GM06990 (cell line): ENCODE measurements around the gene KCNIP1.

Experiments used
- DNase-seq: peaks from one replicate; pipeline ENCODE4 v3.0.0-alpha.2; 2011; ENCODE audit not compliant: insufficient read length; ENCODE audit errors: extremely low read depth
- H3K27me3 ChIP-seq: replicated peaks from 2 replicates; pipeline ENCODE4 v1.6.0; 2011; ENCODE audit warnings: low read length; ENCODE audit not compliant: control insufficient read depth, insufficient read depth
- H3K36me3 ChIP-seq: 2 replicates; pipeline ENCODE4 v1.5.1; 2011; ENCODE audit warnings: low read length; ENCODE audit not compliant: control insufficient read depth, insufficient read depth
- H3K4me3 ChIP-seq: replicated peaks from 2 replicates; pipeline ENCODE4 v1.5.1; 2011; ENCODE audit warnings: low read depth, mild to moderate bottlenecking, control low read depth, low read length
- CTCF ChIP-seq: IDR thresholded peaks from 2 replicates; pipeline ENCODE4 v1.5.1; 2011; ENCODE audit warnings: low read length, control low read depth, mild to moderate bottlenecking, inconsistent platforms; ENCODE audit not compliant: insufficient read depth, poor library complexity, severe bottlenecking

The KCNIP1 gene

GRCh38 chr5:170648541-170648940 is 144.7 kb downstream of the KCNIP1 start:
- no peak for TF ChIP-seq CTCF
- DNase-seq, result no peak
- Histone ChIP-seq H3K36me3 (no peaks in the 10 kb centered on the region), H3K27me3 (no peaks in the 10 kb centered on the region; the same call in 1 of the 2 replicates), H3K4me3 (no peak overlapping the region)

GRCh38 chr5:170650850-170651249 is 147.0 kb downstream of the KCNIP1 start:
- DNase-seq, result no peak
- TF ChIP-seq CTCF, result no peak
- no peaks in the 10 kb centered on the region; the same call in none of the 2 replicates for H3K27me3 ChIP-seq
- no peak overlapping the region for H3K4me3 ChIP-seq
- H3K36me3 ChIP-seq, result no peaks in the 10 kb centered on the region

GRCh38 chr5:170651604-170652277 is 147.9 kb downstream of the KCNIP1 start:
- H3K36me3 ChIP-seq, result no peaks in the 10 kb centered on the region
- no peak for DNase-seq
- no peaks in the 10 kb centered on the region; the same call in none of the 2 replicates for H3K27me3 ChIP-seq
- H3K4me3 ChIP-seq, result no peak overlapping the region
- no peak for TF ChIP-seq CTCF

- TF ChIP-seq CTCF, result no peak
- Histone ChIP-seq H3K4me3 (no peak overlapping the region), H3K36me3 (no peaks in the 10 kb centered on the region), H3K27me3 (no peaks in the 10 kb centered on the region; the same call in none of the 2 replicates)
- DNase-seq, result no peak
These were observed 151.7 kb downstream of the KCNIP1 start for GRCh38 chr5:170655476-170655875.

GRCh38 chr5:170655920-170656319 is 152.1 kb downstream of the KCNIP1 start:
- H3K36me3 ChIP-seq, result no peaks in the 10 kb centered on the region
- DNase-seq, result no peak
- H3K4me3 ChIP-seq, result no peak overlapping the region
- no peaks in the 10 kb centered on the region; the same call in none of the 2 replicates for H3K27me3 ChIP-seq
- TF ChIP-seq CTCF, result no peak

- no peak for TF ChIP-seq CTCF
- Histone ChIP-seq H3K36me3 (no peaks in the 10 kb centered on the region), H3K4me3 (no peak overlapping the region), H3K27me3 (no peaks in the 10 kb centered on the region; the same call in none of the 2 replicates)
- no peak for DNase-seq
These were observed 152.5 kb downstream of the KCNIP1 start for GRCh38 chr5:170656346-170656745.
